Testis (tissue), 3 donors: ENCODE results near the gene SLC35G1. TPM values are rescaled to one million over a fixed set of nuclear protein-coding genes. Genes with fewer than 3 reads are reported as not detected.

Experiments
- DNase-seq: peaks from one replicate; pipeline ENCODE4 v3.0.0-alpha.2; 2019
- H3K27ac ChIP-seq, 2 donors: fragments of 200-600 bp; sonication (generic); one replicate each; pipeline ENCODE4 v1.5.1; 2019
- H3K27me3 ChIP-seq: fragments of 200-600 bp; sonication (generic); one replicate; pipeline ENCODE4 v1.5.1; 2019
- H3K36me3 ChIP-seq: fragments of 200-600 bp; sonication (generic); one replicate; pipeline ENCODE4 v1.5.1; 2017; ENCODE audit warnings: low read depth; ENCODE audit errors: missing control alignments
- H3K4me1 ChIP-seq: fragments of 200-600 bp; sonication (generic); one replicate; pipeline ENCODE4 v1.5.1; 2019
- H3K4me3 ChIP-seq, 2 donors: fragments of 200-600 bp; sonication (generic); one replicate each; pipeline ENCODE4 v1.5.1; 2017 to 2019
- H3K9me3 ChIP-seq: fragments of 200-600 bp; sonication (generic); one replicate; pipeline ENCODE4 v1.5.1; 2017
- POLR2A ChIP-seq: fragments of 450-650 bp; IDR thresholded peaks from one replicate; pipeline ENCODE4 v1.6.1; 2017; ENCODE audit warnings: antibody characterized with exemption, mild to moderate bottlenecking, moderate library complexity
- WGBS, 2 donors: methylation state at CpG; one replicate each; pipeline ENCODE4 v1.1.5; 2018; 5-methylcytosine and 5-hydroxymethylcytosine counted together
- intact Hi-C: fragments of 100-400 bp; cut with DNase I; formaldehyde crosslinking; loops from one replicate; pipeline ENCODE4 v1.15.1; 2023; ENCODE audit warnings: low total_unique reads
- polyA plus RNA-seq: library from polyadenylated mRNA; stranded (reverse); fragments of 350-450 nt; fragmentation: Illumina TruSeq; extraction: RNeasy Lipid Tissue Mini Kit (QIAGEN cat#74804); gene quantifications from one replicate; pipeline ENCODE4 v1.2.3, GENCODE V29; 2014; ENCODE audit warnings: low read depth, low replicate concordance; ENCODE audit not compliant: insufficient read depth
- total RNA-seq, 2 donors: library from RNA; depleted of rRNA; stranded (reverse); fragments of >200 nt; gene quantifications; one replicate each; pipeline ENCODE4 v1.2.3, GENCODE V29; 2016
- TF ChIP-seq, protein P1 (sequence below), 3 experiments: fragments of 450-650 bp in 2 of 3; fragments of 200-600 bp in 1 of 3; sonication (generic) in 1 of 3; IDR thresholded peaks; one replicate each; pipeline ENCODE4 v1.5.1; 2016 to 2019; ENCODE audit warnings: antibody characterized with exemption in 3 of 3, mild to moderate bottlenecking in 2 of 3, moderate library complexity in 1 of 3

Gene SLC35G1
- total and polyA plus RNA-seq, 3 donors from 2014 or later = 8.8 to 13.9 (median 9.8) TPM

GRCh38 chr10:93897070-93897780 is 3.4 kb downstream of the SLC35G1 start:
- intact Hi-C loops = no loop called here
- H3K27me3 ChIP-seq = no peaks in the 10 kb centered on the region

DNA sequence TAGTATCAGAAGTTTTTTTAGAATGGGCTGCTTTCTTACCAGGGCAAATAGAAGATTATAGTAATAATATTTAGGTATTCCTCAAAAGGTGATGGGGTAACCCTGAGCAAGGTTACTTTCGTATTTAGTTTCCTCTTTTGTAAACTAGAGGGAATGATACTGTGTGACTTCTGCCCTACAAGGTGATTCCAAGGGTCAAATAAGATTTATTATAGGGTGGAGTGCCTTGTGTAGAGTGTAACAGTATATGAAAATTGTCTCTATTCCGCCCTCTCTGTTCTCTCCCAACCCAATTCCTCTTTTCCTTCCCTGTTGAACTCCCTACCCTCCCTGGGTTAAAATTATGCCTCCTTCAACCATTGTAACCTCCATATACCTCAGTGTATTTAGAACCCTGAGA is 5.3 kb downstream of the SLC35G1 start:
- intact Hi-C loops = no loop called here
- TF ChIP-seq POLR2A = no peak
- TF ChIP-seq, protein P1, sequence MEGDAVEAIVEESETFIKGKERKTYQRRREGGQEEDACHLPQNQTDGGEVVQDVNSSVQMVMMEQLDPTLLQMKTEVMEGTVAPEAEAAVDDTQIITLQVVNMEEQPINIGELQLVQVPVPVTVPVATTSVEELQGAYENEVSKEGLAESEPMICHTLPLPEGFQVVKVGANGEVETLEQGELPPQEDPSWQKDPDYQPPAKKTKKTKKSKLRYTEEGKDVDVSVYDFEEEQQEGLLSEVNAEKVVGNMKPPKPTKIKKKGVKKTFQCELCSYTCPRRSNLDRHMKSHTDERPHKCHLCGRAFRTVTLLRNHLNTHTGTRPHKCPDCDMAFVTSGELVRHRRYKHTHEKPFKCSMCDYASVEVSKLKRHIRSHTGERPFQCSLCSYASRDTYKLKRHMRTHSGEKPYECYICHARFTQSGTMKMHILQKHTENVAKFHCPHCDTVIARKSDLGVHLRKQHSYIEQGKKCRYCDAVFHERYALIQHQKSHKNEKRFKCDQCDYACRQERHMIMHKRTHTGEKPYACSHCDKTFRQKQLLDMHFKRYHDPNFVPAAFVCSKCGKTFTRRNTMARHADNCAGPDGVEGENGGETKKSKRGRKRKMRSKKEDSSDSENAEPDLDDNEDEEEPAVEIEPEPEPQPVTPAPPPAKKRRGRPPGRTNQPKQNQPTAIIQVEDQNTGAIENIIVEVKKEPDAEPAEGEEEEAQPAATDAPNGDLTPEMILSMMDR (IDR thresholded peaks at IDR 0.05) = no peak
- Histone ChIP-seq H3K27ac (no peak overlapping the region), H3K4me1 (peaks cover 13% of the 10 kb centered on the region), H3K27me3 (no peaks in the 10 kb centered on the region), H3K9me3 (no peaks in the 10 kb centered on the region), H3K4me3 (no peak overlapping the region), H3K36me3 (no peaks in the 10 kb centered on the region)
- 72 to 86% methylated on average over 2 of the region's 2 CpGs for WGBS, 2 donors
- DNase-seq = no peak

More at GRCh38 chr10:93897070-93897780, 3.4 kb downstream of the SLC35G1 start:
- no peaks in the 10 kb centered on the region for H3K9me3 ChIP-seq
- DNase-seq = no peak
- no peak overlapping the region for H3K4me3 ChIP-seq
- WGBS, 2 donors = 74 to 78% methylated on average over 4 of the region's 4 CpGs
- peaks cover 13% of the 10 kb centered on the region for H3K4me1 ChIP-seq
- H3K36me3 ChIP-seq = no peaks in the 10 kb centered on the region
- TF ChIP-seq, protein P1 (IDR thresholded peaks at IDR 0.05) = no peak
- no peak for TF ChIP-seq POLR2A
- H3K27ac ChIP-seq = no peak overlapping the region

GRCh38 chr10:93903051-93903450 is 9.3 kb downstream of the SLC35G1 start:
- 93 to 95% methylated on average over 2 of the region's 2 CpGs for WGBS, 2 donors
- intact Hi-C loops = no loop called here
- Histone ChIP-seq H3K4me1 (no peaks in the 10 kb centered on the region), H3K4me3 (no peak overlapping the region), H3K27ac (no peak overlapping the region), H3K9me3 (no peaks in the 10 kb centered on the region), H3K36me3 (no peaks in the 10 kb centered on the region), H3K27me3 (no peaks in the 10 kb centered on the region)
- TF ChIP-seq, protein P1 (IDR thresholded peaks at IDR 0.05) = no peak
- no peak for TF ChIP-seq POLR2A
- no peak for DNase-seq

DNA sequence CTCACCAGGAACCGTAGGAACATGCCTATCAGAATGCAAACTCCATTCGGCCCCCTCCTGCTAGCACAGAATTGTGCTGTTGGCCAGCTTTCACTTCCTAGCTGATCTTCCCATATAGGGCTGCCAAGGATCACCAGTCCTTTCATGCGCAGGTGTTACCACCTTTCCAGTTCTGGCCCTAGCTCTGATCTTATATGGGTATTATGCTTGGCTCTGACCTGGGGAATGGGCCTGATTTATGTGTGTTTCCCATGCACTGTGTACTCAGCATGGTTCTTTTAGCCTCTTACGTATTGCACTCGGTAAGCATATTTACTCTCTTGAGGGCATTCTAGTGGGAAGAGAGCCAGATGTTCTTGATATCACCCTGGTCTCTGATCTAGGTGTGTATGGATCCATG is 11.1 kb downstream of the SLC35G1 start:
- no peak overlapping the region for H3K4me3 ChIP-seq
- no peak overlapping the region for H3K27ac ChIP-seq
- no peaks in the 10 kb centered on the region for H3K36me3 ChIP-seq
- 83 to 93% methylated on average over 5 of the region's 5 CpGs for WGBS, 2 donors
- no peak for DNase-seq
- TF ChIP-seq, protein P1 (IDR thresholded peaks at IDR 0.05) = no peak
- TF ChIP-seq POLR2A = no peak
- intact Hi-C loops = no loop called here
- no peaks in the 10 kb centered on the region for H3K4me1 ChIP-seq
- H3K27me3 ChIP-seq = no peaks in the 10 kb centered on the region
- no peaks in the 10 kb centered on the region for H3K9me3 ChIP-seq

DNA sequence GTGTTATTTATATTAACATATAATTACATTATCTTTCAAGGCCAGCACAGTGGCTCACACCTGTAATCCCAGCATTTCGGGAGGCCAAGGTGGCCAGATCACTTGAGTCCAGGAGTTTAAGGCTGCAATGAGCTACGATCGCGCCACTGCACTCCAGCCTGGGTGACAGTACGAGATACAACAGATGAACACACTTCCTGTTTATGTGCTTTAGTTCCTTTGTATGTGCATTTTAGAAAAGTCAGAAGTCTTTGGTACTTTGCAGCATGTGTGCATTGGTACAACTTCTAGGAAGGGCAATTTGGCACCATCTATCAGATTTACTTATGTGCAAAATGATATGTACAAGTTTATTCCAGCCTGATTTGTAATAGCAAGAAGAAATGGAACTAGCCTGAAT is 13.3 kb downstream of the SLC35G1 start:
- Histone ChIP-seq H3K4me1 (no peaks in the 10 kb centered on the region), H3K4me3 (no peak overlapping the region), H3K27me3 (no peaks in the 10 kb centered on the region), H3K27ac (no peak overlapping the region), H3K36me3 (no peaks in the 10 kb centered on the region), H3K9me3 (no peaks in the 10 kb centered on the region)
- TF ChIP-seq, protein P1 (IDR thresholded peaks at IDR 0.05) = no peak
- TF ChIP-seq POLR2A = no peak
- 81 to 89% methylated on average over 5 of the region's 5 CpGs for WGBS, 2 donors
- intact Hi-C loops = no loop called here
- no peak for DNase-seq
